ENCODE data around the gene BTD.

DNA sequence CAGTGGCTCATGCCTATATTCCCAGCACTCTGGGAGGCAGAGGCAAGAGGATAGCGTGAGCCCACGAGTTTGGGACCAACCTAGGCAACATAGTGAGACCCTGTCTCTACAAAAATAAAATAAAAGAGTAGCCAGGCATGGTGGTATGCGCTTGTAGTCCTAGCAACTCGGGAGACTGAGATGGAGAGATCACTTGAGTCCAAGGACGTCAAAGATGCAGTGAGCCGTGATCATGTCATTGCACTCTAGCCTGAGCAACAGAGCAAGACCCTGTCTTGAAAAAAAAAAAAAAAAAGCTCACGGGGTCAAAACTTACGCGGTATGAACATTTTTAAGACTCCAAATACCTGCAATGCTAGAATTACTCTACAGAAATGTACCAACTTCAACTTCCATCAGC is 43.0 kb upstream of the BTD start:
- TF ChIP-seq, protein P1, sequence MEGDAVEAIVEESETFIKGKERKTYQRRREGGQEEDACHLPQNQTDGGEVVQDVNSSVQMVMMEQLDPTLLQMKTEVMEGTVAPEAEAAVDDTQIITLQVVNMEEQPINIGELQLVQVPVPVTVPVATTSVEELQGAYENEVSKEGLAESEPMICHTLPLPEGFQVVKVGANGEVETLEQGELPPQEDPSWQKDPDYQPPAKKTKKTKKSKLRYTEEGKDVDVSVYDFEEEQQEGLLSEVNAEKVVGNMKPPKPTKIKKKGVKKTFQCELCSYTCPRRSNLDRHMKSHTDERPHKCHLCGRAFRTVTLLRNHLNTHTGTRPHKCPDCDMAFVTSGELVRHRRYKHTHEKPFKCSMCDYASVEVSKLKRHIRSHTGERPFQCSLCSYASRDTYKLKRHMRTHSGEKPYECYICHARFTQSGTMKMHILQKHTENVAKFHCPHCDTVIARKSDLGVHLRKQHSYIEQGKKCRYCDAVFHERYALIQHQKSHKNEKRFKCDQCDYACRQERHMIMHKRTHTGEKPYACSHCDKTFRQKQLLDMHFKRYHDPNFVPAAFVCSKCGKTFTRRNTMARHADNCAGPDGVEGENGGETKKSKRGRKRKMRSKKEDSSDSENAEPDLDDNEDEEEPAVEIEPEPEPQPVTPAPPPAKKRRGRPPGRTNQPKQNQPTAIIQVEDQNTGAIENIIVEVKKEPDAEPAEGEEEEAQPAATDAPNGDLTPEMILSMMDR (IDR thresholded peaks at IDR 0.05 in 2 of 3, conservative IDR thresholded peaks at IDR 0.05 in 1 of 3; ENCODE audit: control insufficient read depth in 2 of 3, extremely low read depth in 1 of 3, insufficient read depth in 1 of 3, low read depth in 3 of 3, low read length in 3 of 3) = no peak
- TF ChIP-seq ZZZ3 (IDR thresholded peaks at IDR 0.05; ENCODE audit: control insufficient read depth, insufficient read length, low read depth) = no peak
- no peak for TF ChIP-seq RAD21 (IDR thresholded peaks at IDR 0.05; ENCODE audit: insufficient read depth, low read depth, low read length)
- no peak for TF ChIP-seq POLR2A (IDR thresholded peaks at IDR 0.05; ENCODE audit: low read depth, low read length)
- TF ChIP-seq CEBPB (IDR thresholded peaks at IDR 0.05; ENCODE audit: borderline replicate concordance in 1 of 2, low read depth in 2 of 2, low read length in 2 of 2) = no peak
- TF ChIP-seq CHD2 (IDR thresholded peaks at IDR 0.05; ENCODE audit: borderline replicate concordance, low read depth, low read length) = no peak
